Activated T-helper 17 cell treated with anti-CD3 and anti-CD28 coated beads, Interleukin-2, amount 50 U/mL, for 72 hours (primary cell): Measurements from ENCODE around the gene RALGAPA2. TPM values are rescaled to one million over a fixed set of nuclear protein-coding genes. Genes with fewer than 3 reads are reported as not detected.

ENCODE experiments used
- ATAC-seq: fragments of 150-1000 bp; cut with Tn5 transposase; replicated peaks from 2 replicates; pipeline ENCODE4 v1.10.0; 2021; ENCODE audit warnings: mild to moderate bottlenecking, moderate library complexity
- H3K27ac Mint-ChIP-seq: one replicate; pipeline ENCODE4 v1.8.0; 2022; ENCODE audit warnings: mixed read lengths
- H3K27me3 Mint-ChIP-seq: one replicate; pipeline ENCODE4 v1.8.0; 2022; ENCODE audit warnings: mixed read lengths
- H3K36me3 Mint-ChIP-seq: one replicate; pipeline ENCODE4 v1.8.0; 2022; ENCODE audit warnings: low read depth, mild to moderate bottlenecking, mixed read lengths
- H3K4me1 Mint-ChIP-seq: one replicate; pipeline ENCODE4 v1.8.0; 2022; ENCODE audit warnings: mixed read lengths
- H3K4me3 Mint-ChIP-seq: one replicate; pipeline ENCODE4 v1.8.0; 2022; ENCODE audit warnings: mild to moderate bottlenecking, mixed read lengths
- H3K9me3 Mint-ChIP-seq: one replicate; pipeline ENCODE4 v1.8.0; 2022; ENCODE audit warnings: mixed read lengths
- total RNA-seq, 2 donors: library from RNA; stranded (reverse); gene quantifications; one replicate each; pipeline ENCODE4 v1.2.3, GENCODE V29; 2022

RALGAPA2 gene
- total RNA-seq, 2 donors from 2014 or later = 19.2 to 23.2 TPM

DNA sequence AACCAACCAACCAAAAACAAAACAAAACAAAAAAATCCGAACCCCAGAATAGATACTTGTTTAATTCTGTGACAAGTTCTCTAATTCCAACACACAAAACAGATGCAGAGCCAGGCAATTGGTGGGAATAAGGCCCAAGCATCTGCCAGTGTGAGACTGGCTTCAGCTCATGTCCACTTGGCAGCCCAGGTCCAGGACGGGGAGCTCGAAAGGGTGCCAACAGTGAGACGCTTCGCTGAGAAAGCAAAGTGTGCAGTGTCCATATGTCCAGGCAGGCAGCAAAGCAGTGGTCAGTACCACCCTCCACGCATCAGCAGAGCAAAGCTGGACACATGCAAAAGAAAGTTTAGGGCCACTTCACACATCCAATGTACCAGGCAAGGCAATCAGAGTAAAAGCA is 102.9 kb downstream of the RALGAPA2 start:
- no peak for ATAC-seq
- Mint-ChIP-seq H3K9me3 (no peaks in the 10 kb centered on the region), H3K36me3 (peaks cover 53% of the 10 kb centered on the region), H3K4me3 (no peak overlapping the region), H3K4me1 (peaks cover 6% of the 10 kb centered on the region), H3K27ac (no peak overlapping the region), H3K27me3 (no peaks in the 10 kb centered on the region)

DNA sequence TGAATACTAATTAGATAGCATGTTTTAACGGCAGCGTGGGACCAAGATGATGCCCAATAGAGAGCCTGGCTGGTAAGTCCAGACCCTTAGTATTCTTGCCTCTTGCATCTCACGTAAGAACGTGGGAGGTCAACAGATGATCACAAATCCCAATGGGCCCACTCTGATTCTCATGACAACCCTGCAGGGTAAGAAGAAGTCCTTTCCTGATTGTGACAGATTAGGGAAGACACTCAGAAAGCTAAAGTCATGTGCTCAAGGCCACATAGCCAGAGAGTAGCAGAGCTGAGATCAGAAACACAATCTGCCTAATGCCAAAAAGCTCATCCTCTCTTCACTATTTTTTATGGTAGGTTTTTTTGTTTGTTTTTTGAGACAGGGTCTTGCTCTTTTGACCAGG is 103.8 kb downstream of the RALGAPA2 start:
- no peaks in the 10 kb centered on the region for H3K27me3 Mint-ChIP-seq
- no peak for ATAC-seq

DNA sequence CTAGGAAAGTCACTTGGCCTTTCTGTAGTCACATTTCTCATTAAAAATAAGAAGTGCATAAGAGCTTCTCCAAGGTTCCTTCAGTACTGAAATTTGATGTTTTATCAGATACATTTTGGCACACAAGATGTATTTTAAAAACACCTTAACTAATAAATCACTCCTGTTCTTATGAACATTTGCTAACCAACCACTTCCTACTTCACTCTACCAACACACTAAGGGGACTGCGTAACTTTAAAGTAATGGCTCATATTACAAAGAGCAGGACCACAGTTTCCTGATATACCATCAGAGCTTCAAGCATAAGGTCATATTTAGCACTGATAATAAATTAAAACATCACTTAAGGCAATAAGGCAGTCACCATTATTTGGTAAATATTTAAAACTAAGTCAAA is 104.4 kb downstream of the RALGAPA2 start:
- H3K4me1 Mint-ChIP-seq = peaks cover 5% of the 10 kb centered on the region
- H3K9me3 Mint-ChIP-seq = no peaks in the 10 kb centered on the region
- no peak overlapping the region for H3K4me3 Mint-ChIP-seq
- no peak overlapping the region for H3K27ac Mint-ChIP-seq
- H3K36me3 Mint-ChIP-seq = peaks cover 57% of the 10 kb centered on the region
- no peaks in the 10 kb centered on the region for H3K27me3 Mint-ChIP-seq
- no peak for ATAC-seq

More for the DNA sequence above, 103.8 kb downstream of the RALGAPA2 start:
- no peak overlapping the region for H3K27ac Mint-ChIP-seq
- peaks cover 53% of the 10 kb centered on the region for H3K36me3 Mint-ChIP-seq
- no peaks in the 10 kb centered on the region for H3K9me3 Mint-ChIP-seq
- peaks cover 5% of the 10 kb centered on the region for H3K4me1 Mint-ChIP-seq
- H3K4me3 Mint-ChIP-seq = no peak overlapping the region

DNA sequence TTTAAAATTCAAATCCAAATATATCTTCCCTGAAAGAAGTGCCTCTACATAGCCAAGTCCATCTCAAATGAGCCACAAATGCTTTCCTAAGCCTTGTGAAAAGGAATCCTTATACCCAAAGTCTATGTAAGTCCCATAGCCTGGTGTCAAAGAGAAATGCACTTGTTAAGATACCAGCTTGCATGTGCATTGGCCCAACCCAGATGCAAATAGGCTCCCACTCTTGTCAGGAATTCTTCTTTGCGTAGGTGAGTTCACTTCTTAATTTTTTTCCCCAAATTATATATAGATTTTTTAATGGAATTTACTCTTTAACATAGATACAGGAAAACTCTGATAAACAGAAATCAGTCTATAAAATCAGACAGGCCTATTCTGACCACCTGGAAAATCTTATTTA is 105.6 kb downstream of the RALGAPA2 start:
- Mint-ChIP-seq H3K4me3 (no peak overlapping the region), H3K9me3 (no peaks in the 10 kb centered on the region), H3K27me3 (no peaks in the 10 kb centered on the region), H3K27ac (no peak overlapping the region), H3K36me3 (peaks cover 67% of the 10 kb centered on the region), H3K4me1 (peaks cover 5% of the 10 kb centered on the region)
- ATAC-seq = no peak

DNA sequence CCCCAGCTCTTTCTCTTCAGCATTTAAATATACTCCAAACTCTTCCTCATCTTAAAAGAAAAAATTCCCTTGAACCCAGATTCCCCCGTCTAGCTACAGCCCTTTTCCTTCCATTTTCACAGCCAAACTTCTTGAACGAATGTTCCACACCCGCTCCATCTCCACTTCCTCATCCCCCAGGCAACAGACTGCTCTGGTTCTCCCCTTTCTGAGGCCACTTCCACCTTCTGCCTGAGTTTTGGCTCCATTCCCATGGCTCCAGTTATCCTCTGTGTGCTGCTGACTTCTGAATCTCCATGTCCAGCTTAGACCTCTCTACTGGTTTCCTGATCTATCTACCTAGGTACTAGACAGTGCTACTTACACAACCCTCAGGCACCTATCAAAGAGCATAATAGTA is 106.4 kb downstream of the RALGAPA2 start:
- no peak overlapping the region for H3K27ac Mint-ChIP-seq

DNA sequence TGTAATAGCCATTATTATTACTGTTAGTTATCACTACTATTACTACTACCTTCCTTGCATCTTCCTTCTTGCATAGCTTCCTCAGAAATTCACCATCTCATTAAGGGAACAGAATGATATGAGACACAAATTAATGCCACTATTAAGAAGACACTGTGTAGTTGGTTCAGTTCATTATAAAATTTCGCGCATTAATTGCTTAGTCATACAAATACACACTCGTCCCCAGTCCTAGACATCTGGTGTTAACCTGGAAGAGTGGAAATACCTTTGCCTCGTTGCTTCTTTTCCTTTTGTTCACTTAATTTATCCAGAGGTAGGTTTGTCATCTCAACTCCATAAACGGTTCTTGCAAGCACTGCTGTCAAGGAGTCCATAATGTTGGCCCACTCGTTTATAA is 107.5 kb downstream of the RALGAPA2 start:
- H3K27me3 Mint-ChIP-seq = no peaks in the 10 kb centered on the region
- peaks cover 77% of the 10 kb centered on the region for H3K36me3 Mint-ChIP-seq
- no peaks in the 10 kb centered on the region for H3K9me3 Mint-ChIP-seq
- no peak overlapping the region for H3K4me3 Mint-ChIP-seq
- ATAC-seq = no peak
- H3K27ac Mint-ChIP-seq = no peak overlapping the region
- no peaks in the 10 kb centered on the region for H3K4me1 Mint-ChIP-seq

More for the DNA sequence above, 106.4 kb downstream of the RALGAPA2 start:
- no peaks in the 10 kb centered on the region for H3K9me3 Mint-ChIP-seq
- no peaks in the 10 kb centered on the region for H3K27me3 Mint-ChIP-seq
- no peak for ATAC-seq
- H3K36me3 Mint-ChIP-seq = peaks cover 76% of the 10 kb centered on the region
- H3K4me1 Mint-ChIP-seq = peaks cover 5% of the 10 kb centered on the region
- H3K4me3 Mint-ChIP-seq = no peak overlapping the region

DNA sequence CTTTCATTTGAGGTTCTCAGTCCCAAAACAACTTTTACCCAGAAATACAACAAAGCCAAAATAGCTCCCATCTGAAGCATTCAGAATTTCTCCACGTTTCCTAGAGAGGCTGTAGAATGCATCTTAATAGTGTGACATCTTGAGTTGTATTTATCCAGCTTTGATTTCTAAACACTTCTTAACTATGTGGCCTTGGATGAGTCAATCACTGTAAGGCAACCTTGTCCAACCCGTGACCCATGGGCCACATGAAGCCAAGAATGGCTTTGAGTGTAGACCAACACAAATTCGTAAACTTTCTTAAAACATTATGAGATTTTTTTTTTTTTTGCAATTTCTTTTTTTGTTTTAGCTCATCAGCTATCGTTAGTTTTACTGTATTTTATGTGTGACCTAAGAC is 108.1 kb downstream of the RALGAPA2 start:
- Mint-ChIP-seq H3K27me3 (no peaks in the 10 kb centered on the region), H3K9me3 (no peaks in the 10 kb centered on the region), H3K27ac (no peak overlapping the region), H3K36me3 (peaks cover 79% of the 10 kb centered on the region), H3K4me1 (no peaks in the 10 kb centered on the region), H3K4me3 (no peak overlapping the region)
- no peak for ATAC-seq

DNA sequence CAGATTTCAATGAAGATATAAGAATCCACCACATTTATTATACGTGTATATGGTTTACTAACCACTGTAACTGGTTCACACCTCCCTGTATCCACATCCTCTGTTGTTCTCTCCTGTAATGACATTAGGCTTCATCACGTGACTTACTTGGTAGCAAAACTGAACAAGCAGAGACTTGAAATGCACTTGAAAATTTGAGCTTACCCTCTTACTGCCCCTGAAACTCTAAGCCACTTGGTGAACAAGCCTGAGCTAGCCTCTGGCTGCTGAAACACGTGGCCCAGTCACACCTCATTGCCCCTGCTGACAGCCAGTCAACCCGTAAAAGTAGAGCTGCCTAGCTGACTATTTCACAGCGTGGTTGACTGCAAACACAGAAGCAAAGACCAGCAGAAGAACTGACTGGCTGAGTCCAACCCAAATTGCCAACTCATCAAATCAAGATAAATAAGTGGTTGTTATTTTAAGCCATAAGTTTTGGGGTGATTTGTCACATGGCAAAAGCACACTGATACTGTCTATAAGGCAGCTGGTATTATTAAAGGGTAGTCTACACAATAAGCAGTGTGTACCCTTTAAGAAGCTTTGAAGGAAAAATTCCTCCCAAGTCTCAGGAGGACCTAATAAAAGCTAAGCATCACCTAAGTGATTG is 109.0 kb downstream of the RALGAPA2 start:
- no peak overlapping the region for H3K27ac Mint-ChIP-seq
- peak; percentile 45 for ATAC-seq
- H3K9me3 Mint-ChIP-seq = no peaks in the 10 kb centered on the region
- H3K4me3 Mint-ChIP-seq = no peak overlapping the region
- H3K27me3 Mint-ChIP-seq = no peaks in the 10 kb centered on the region
- H3K4me1 Mint-ChIP-seq = no peaks in the 10 kb centered on the region
- H3K36me3 Mint-ChIP-seq = peaks cover 80% of the 10 kb centered on the region

DNA sequence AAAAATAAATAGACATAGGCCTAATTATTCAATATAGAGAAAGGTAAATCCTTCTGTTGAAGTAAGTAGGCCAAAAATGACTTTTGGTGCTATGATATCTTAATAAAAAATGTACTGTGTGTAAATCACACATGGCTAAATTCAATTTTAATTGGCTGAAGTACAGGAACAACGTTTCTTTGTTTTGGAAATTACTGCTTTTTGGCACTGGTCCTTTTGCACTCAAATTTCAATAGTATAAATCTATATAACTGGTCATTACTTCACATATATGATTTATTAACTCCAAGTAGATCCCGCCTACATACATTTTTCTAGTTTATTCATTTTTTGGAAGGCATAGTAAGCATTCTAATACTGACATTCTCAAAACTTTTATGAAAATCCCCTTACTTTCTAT is 114.5 kb downstream of the RALGAPA2 start:
- H3K27me3 Mint-ChIP-seq = no peaks in the 10 kb centered on the region
- H3K27ac Mint-ChIP-seq = no peak overlapping the region
- H3K9me3 Mint-ChIP-seq = no peaks in the 10 kb centered on the region
- H3K36me3 Mint-ChIP-seq = peaks cover 45% of the 10 kb centered on the region
- no peak overlapping the region for H3K4me3 Mint-ChIP-seq
- H3K4me1 Mint-ChIP-seq = no peaks in the 10 kb centered on the region
- ATAC-seq = no peak

DNA sequence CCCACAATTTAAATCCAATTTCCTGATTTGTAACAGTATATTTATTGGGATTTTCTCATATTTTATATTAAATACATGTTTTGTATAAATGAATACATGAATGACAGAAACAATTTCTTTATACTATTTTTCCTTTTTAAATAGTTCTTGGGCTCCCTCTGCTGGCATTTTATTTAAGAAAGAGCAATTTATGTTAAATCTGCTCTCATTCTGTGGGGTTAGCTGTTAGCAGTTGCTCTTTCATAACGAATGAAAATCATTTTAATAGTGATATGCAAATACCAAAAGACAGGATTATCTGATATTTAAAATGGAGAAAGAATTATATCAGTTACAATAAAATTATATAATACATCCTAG is 118.3 kb downstream of the RALGAPA2 start:
- H3K36me3 Mint-ChIP-seq = peaks cover 35% of the 10 kb centered on the region
- H3K27ac Mint-ChIP-seq = no peak overlapping the region
- H3K4me1 Mint-ChIP-seq = no peaks in the 10 kb centered on the region
- no peak for ATAC-seq
- no peaks in the 10 kb centered on the region for H3K9me3 Mint-ChIP-seq
- H3K27me3 Mint-ChIP-seq = no peaks in the 10 kb centered on the region
- H3K4me3 Mint-ChIP-seq = no peak overlapping the region

DNA sequence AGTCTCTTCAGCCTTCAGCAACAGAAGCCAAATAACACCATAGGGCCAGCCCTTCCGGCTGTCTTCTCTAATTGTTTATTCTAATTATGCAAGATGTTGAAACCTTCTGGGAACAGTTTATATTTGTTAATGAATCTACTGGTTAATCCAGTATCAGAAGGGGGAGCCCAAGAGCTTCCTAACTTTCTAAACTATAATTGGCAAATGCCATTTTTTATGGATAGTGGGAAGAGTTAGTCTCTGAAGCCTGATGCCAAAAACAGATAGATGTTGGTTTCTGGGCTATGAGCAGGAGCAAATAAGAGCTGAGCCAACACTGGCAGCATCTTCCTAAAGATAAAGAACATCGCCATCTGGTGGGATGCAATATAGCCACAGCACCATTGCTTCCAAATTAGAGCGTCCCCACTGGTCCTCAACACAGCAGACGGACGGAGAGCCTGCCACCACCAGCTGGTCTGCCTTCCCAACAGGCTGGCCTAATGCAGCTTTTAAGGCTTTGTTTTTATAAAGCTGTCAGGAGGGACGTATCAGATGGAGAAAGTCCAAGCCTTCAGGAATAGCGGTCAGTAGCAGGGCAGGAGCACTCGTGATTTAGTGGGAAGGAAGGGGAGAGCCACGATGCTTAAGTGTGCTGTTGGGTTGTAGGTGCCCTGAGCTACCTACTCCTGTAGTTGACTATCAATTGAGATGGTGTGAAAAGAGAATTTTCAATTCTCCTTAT is 118.8 kb downstream of the RALGAPA2 start:
- Mint-ChIP-seq H3K27me3 (no peaks in the 10 kb centered on the region), H3K36me3 (peaks cover 38% of the 10 kb centered on the region), H3K9me3 (no peaks in the 10 kb centered on the region), H3K4me3 (no peak overlapping the region), H3K27ac (no peak overlapping the region), H3K4me1 (no peaks in the 10 kb centered on the region)
- ATAC-seq = no peak

DNA sequence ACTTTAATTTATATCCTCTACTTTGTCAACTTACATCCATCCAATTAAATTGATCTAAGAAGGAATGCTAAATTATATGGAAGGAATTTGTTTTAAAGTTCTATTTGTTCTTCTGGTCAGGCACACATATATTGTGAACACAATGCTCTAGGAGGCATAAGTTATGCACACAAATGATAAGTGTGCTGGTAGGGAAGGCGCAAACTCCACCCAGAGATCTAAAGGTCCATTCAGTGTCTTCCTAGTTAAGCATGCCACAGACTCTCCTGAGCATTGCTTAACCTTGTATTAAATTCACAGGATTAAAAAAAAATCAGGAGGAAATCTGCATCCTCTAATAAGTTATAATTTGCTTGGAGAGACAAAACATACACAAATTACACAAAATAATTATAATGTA is 127.3 kb downstream of the RALGAPA2 start:
- Mint-ChIP-seq H3K4me3 (no peak overlapping the region), H3K27me3 (no peaks in the 10 kb centered on the region), H3K9me3 (no peaks in the 10 kb centered on the region), H3K4me1 (no peaks in the 10 kb centered on the region), H3K36me3 (peaks cover 96% of the 10 kb centered on the region), H3K27ac (no peak overlapping the region)
- no peak for ATAC-seq

DNA sequence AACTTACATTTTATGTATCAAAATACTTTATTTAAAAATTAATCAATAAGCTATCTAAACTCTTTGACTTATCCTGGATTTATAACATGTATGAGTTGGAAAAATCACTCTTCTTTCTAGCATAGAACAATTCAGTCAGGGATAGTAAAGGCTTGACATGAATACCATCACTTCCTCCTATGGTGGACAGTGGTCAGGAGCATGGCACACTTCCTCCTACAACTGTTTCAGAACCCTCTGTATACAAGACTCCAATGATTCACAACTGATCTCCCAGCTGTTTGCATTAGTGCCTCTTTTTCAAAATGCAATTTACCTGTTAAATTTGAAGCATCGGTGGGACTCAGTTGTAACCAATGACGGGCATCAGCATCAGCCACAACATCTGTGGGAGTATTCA is 129.7 kb downstream of the RALGAPA2 start:
- no peak overlapping the region for H3K27ac Mint-ChIP-seq
- H3K9me3 Mint-ChIP-seq = no peaks in the 10 kb centered on the region
- H3K36me3 Mint-ChIP-seq = peaks cover 88% of the 10 kb centered on the region
- no peaks in the 10 kb centered on the region for H3K4me1 Mint-ChIP-seq
- no peak for ATAC-seq
- H3K4me3 Mint-ChIP-seq = no peak overlapping the region
- no peaks in the 10 kb centered on the region for H3K27me3 Mint-ChIP-seq

DNA sequence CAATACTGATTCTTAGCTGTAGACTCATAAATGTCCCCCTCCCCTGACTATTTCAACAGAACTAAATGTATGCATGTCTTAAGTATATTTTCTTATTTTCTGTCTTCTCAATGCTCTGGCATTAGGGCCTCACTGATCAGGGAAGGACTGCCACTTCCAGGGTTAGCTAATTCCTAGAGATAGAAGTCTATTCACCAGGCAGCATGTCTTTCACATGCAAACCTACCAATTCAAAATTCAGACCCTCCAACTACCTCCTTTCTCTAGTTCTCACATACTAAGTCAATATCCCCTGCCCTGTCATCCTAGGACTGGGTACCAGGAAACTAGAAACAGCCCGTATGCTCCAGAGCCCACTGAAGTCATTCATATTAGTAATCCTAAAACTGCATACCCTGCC is 132.3 kb downstream of the RALGAPA2 start:
- Mint-ChIP-seq H3K27me3 (no peaks in the 10 kb centered on the region), H3K4me3 (no peak overlapping the region), H3K27ac (peak overlapping the region; percentile 6), H3K36me3 (peaks cover 79% of the 10 kb centered on the region), H3K9me3 (no peaks in the 10 kb centered on the region), H3K4me1 (no peaks in the 10 kb centered on the region)
- peak; percentile 26 for ATAC-seq

DNA sequence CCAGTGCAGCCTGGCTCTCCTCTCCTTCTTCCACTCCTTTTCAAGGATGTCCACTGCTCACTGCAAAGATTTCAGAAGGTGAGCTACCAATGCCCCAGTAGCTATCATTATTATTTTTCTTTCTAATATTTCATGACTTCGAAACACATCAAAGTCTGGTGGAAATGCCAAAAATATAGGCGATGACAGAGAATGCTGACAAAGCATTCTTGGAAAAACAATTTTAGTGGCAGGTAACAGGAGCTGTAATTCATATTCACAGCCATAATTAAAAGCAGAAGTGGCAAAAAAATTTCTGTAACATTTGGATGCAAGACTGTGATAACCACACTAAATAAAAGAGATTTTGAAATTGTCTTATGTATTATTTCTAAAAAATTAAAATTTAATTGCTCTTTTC is 133.6 kb downstream of the RALGAPA2 start:
- Mint-ChIP-seq H3K36me3 (peaks cover 75% of the 10 kb centered on the region), H3K27me3 (no peaks in the 10 kb centered on the region), H3K9me3 (no peaks in the 10 kb centered on the region), H3K27ac (no peak overlapping the region), H3K4me3 (no peak overlapping the region), H3K4me1 (no peaks in the 10 kb centered on the region)
- ATAC-seq = no peak
